RWPE2 (cell line): ENCODE results near the gene ZDHHC3.

Experiments
- ATAC-seq: fragments of 200-7000 bp; cut with Tn5 transposase; 3 replicates; pipeline ENCODE4 v1.9.1; 2021; ENCODE audit warnings: low read depth
- DNase-seq: peaks from one replicate; pipeline ENCODE4 v3.0.0-alpha.2; 2020; ENCODE audit warnings: low spot score
- H3K27ac ChIP-seq: fragments of 450-650 bp; 2 replicates; pipeline ENCODE4 v1.5.1; 2017; ENCODE audit warnings: mild to moderate bottlenecking; ENCODE audit not compliant: poor library complexity, severe bottlenecking
- H3K27me3 ChIP-seq: fragments of 250-450 bp; sonication (Bioruptor Pico); 2 replicates; pipeline ENCODE4 v1.5.1; 2021; ENCODE audit warnings: mild to moderate bottlenecking, moderate library complexity; ENCODE audit not compliant: insufficient read depth, poor library complexity, severe bottlenecking
- H3K36me3 ChIP-seq: fragments of 250-450 bp; sonication (Bioruptor Pico); 2 replicates; pipeline ENCODE4 v1.5.1; 2020; ENCODE audit warnings: low read depth, mild to moderate bottlenecking, moderate library complexity
- H3K4me1 ChIP-seq: fragments of 250-450 bp; sonication (Bioruptor Pico); 2 replicates; pipeline ENCODE4 v1.5.1; 2021; ENCODE audit warnings: mild to moderate bottlenecking, moderate library complexity; ENCODE audit not compliant: insufficient read depth, poor library complexity, severe bottlenecking
- H3K4me3 ChIP-seq: fragments of 250-450 bp; sonication (Bioruptor Pico); 2 replicates; pipeline ENCODE4 v1.5.1; 2021; ENCODE audit warnings: mild to moderate bottlenecking, moderate library complexity; ENCODE audit not compliant: severe bottlenecking
- H3K9me3 ChIP-seq: fragments of 250-450 bp; sonication (Bioruptor Pico); 2 replicates; pipeline ENCODE4 v1.5.1; 2021; ENCODE audit warnings: mild to moderate bottlenecking, moderate library complexity; ENCODE audit not compliant: severe bottlenecking
- CTCF ChIP-seq: fragments of 450-650 bp; IDR thresholded peaks from one replicate; pipeline ENCODE4 v1.5.1; 2017; ENCODE audit warnings: mild to moderate bottlenecking, moderate library complexity; ENCODE audit not compliant: poor library complexity, severe bottlenecking

The ZDHHC3 gene

GRCh38 chr3:44963571-44964325 is 12.2 kb downstream of the ZDHHC3 start:
- Histone ChIP-seq H3K36me3 (peaks cover 14% of the 10 kb centered on the region), H3K4me1 (peaks cover 63% of the 10 kb centered on the region), H3K27ac (peak overlapping the region; percentile 100), H3K4me3 (no peak overlapping the region), H3K27me3 (no peaks in the 10 kb centered on the region), H3K9me3 (no peaks in the 10 kb centered on the region)
- ATAC-seq, result peak; percentile 10; the same call in 1 of the 3 replicates
- TF ChIP-seq CTCF, result no peak
- DNase-seq, result no peak

- TF ChIP-seq CTCF, result no peak
- Histone ChIP-seq H3K9me3 (no peaks in the 10 kb centered on the region), H3K4me1 (peaks cover 53% of the 10 kb centered on the region), H3K27ac (peak overlapping the region; percentile 100), H3K27me3 (no peaks in the 10 kb centered on the region), H3K36me3 (peaks cover 23% of the 10 kb centered on the region), H3K4me3 (no peak overlapping the region)
- ATAC-seq (no peak), DNase-seq (no peak)
Measured at GRCh38 chr3:44962621-44963393, 13.2 kb downstream of the ZDHHC3 start.

GRCh38 chr3:44961888-44962287 is 14.1 kb downstream of the ZDHHC3 start:
- Histone ChIP-seq H3K4me1 (peaks cover 45% of the 10 kb centered on the region), H3K27ac (peak overlapping the region; percentile 100), H3K27me3 (no peaks in the 10 kb centered on the region), H3K9me3 (no peaks in the 10 kb centered on the region), H3K4me3 (no peak overlapping the region), H3K36me3 (peaks cover 30% of the 10 kb centered on the region)
- ATAC-seq (no peak), DNase-seq (no peak)
- TF ChIP-seq CTCF, result no peak

- Histone ChIP-seq H3K4me3 (no peak overlapping the region), H3K9me3 (no peaks in the 10 kb centered on the region), H3K27me3 (no peaks in the 10 kb centered on the region), H3K4me1 (peaks cover 37% of the 10 kb centered on the region), H3K27ac (no peak overlapping the region), H3K36me3 (peaks cover 30% of the 10 kb centered on the region)
- ATAC-seq, result no peak
- no peak for TF ChIP-seq CTCF
- no peak for DNase-seq
Measured at GRCh38 chr3:44960387-44961026, 15.5 kb downstream of the ZDHHC3 start.
